GM21526 (cell line): ENCODE data around the gene CTSZ.
"Not testable (repeated sequence)": the region's sequence is repeated elsewhere in the genome, so short reads cannot be mapped to it uniquely, and the experiment has no call there.

Experiments
- ATAC-seq: cut with Tn5 transposase; IDR thresholded peaks from one replicate; pipeline ENCODE4 v1.9.1; 2021; ENCODE audit warnings: moderate library complexity; ENCODE audit not compliant: unreplicated experiment, low FRiP score

CTSZ gene

GRCh38 chr20:59006864-59007664 lies at the start of gene CTSZ:
Gene CTSZ, minus strand, starts transcription at chr20:59007254. Its CDS starts 126 bp downstream, at chr20:59007128.
- no peak for ATAC-seq

- ATAC-seq = no peak
Observed at GRCh38 chr20:59055302-59055701, 48.2 kb upstream of the CTSZ start.

GRCh38 chr20:59051666-59052185 lies 44.7 kb upstream of the CTSZ start:
- ATAC-seq = no peak

- no peak for ATAC-seq
Observed at GRCh38 chr20:59050437-59050836, 43.4 kb upstream of the CTSZ start.

- ATAC-seq = no peak
Observed at GRCh38 chr20:59048681-59049030, 41.6 kb upstream of the CTSZ start.

- ATAC-seq = no peak
Observed at GRCh38 chr20:59047938-59048680, 41.1 kb upstream of the CTSZ start.

GRCh38 chr20:59046862-59047261 lies 39.8 kb upstream of the CTSZ start:
- ATAC-seq = no peak

- ATAC-seq = no peak
Observed at GRCh38 chr20:59044796-59045195, 37.7 kb upstream of the CTSZ start.

- ATAC-seq = no peak
Observed at GRCh38 chr20:59044295-59044694, 37.2 kb upstream of the CTSZ start.

- no peak for ATAC-seq
Observed at GRCh38 chr20:59043698-59044097, 36.6 kb upstream of the CTSZ start.

- peak; percentile 86 for ATAC-seq
Observed at GRCh38 chr20:59042796-59043631, 36.0 kb upstream of the CTSZ start.

- ATAC-seq = peak; percentile 31
Observed at GRCh38 chr20:59042151-59042795, 35.2 kb upstream of the CTSZ start, which contains the start of gene PRELID3B. Gene PRELID3B, minus strand, starts transcription at chr20:59042786. Its CDS starts 56 bp downstream, at chr20:59042730.

- not testable (repeated sequence) for ATAC-seq
Observed at GRCh38 chr20:59041487-59041886, 34.4 kb upstream of the CTSZ start.

GRCh38 chr20:59040667-59041066 lies 33.6 kb upstream of the CTSZ start:
- no peak for ATAC-seq

- ATAC-seq = no peak
Observed at GRCh38 chr20:59039233-59039632, 32.2 kb upstream of the CTSZ start.

GRCh38 chr20:59037386-59037785 lies 30.3 kb upstream of the CTSZ start:
- no peak for ATAC-seq

- ATAC-seq = no peak
Observed at GRCh38 chr20:59035381-59035780, 28.3 kb upstream of the CTSZ start.

- no peak for ATAC-seq
Observed at GRCh38 chr20:59033616-59034165, 26.6 kb upstream of the CTSZ start.

GRCh38 chr20:59033093-59033492 lies 26.0 kb upstream of the CTSZ start:
- no peak for ATAC-seq

- no peak for ATAC-seq
Observed at GRCh38 chr20:59032713-59033059, 25.6 kb upstream of the CTSZ start.
